Uterus (tissue), 2 donors: ENCODE data around the gene RASSF4.

Experiments used
- CTCF ChIP-seq, 4 experiments: fragments of 200-600 bp in 2 of 4; fragments of 450-650 bp in 2 of 4; sonication (generic) in 2 of 4; IDR thresholded peaks; one replicate each; pipeline ENCODE4 v1.5.1; 2016 to 2019; ENCODE audit warnings: antibody characterized with exemption in 4 of 4, mild to moderate bottlenecking in 2 of 4, moderate library complexity in 1 of 4
- POLR2A ChIP-seq, 2 donors: fragments of 450-650 bp; IDR thresholded peaks; one replicate each; pipeline ENCODE4 v1.6.1; 2016; ENCODE audit warnings: antibody characterized with exemption in 2 of 2, mild to moderate bottlenecking in 1 of 2, moderate library complexity in 1 of 2

- TF ChIP-seq CTCF (IDR thresholded peaks at IDR 0.05) (no peak), POLR2A (IDR thresholded peaks at IDR 0.05) (no peak)
Measured at GRCh38 chr10:44929356-44930255, 30.0 kb upstream of the RASSF4 start.
